MCF 10A (cell line): Measurements from ENCODE around the gene SOAT2. TPM values are rescaled to one million over a fixed set of nuclear protein-coding genes. Genes with fewer than 3 reads are reported as not detected.

Experiments used
- BruUV-seq: library from RNA; stranded (reverse); fragments of 400-500 nt; replicated peaks from 2 replicates; lab custom pipeline; 2021; lab: Mats Ljungman, UMichigan
- CTCF ChIA-PET: fragments of 300-600 bp; sonication (Branson Sonifier 250); formaldehyde crosslinking; extraction: SDS; loops from one replicate; lab custom pipeline; 2021; ENCODE audit warnings: antibody characterized with exemption, inconsistent platforms; lab: Yijun Ruan, JAX
- POLR2A ChIA-PET: fragments of 300-600, 350-650 bp; sonication (Branson Sonifier 250); formaldehyde crosslinking; extraction: SDS; loops from one replicate; lab custom pipeline; 2020; ENCODE audit warnings: antibody characterized with exemption, inconsistent platforms; lab: Yijun Ruan, JAX
- DNase-seq: peaks from one replicate; pipeline ENCODE4 v3.0.0-alpha.2; 2018; ENCODE audit not compliant: unreplicated experiment
- H3K27ac Mint-ChIP-seq: one replicate; pipeline ENCODE4 v1.8.0; 2022; ENCODE audit warnings: mild to moderate bottlenecking, low read depth, mixed read lengths; ENCODE audit not compliant: unreplicated experiment
- H3K27me3 Mint-ChIP-seq: one replicate; pipeline ENCODE4 v1.8.0; 2022; ENCODE audit warnings: mixed read lengths; ENCODE audit not compliant: insufficient read depth, unreplicated experiment
- H3K36me3 Mint-ChIP-seq: one replicate; pipeline ENCODE4 v1.8.0; 2022; ENCODE audit warnings: mild to moderate bottlenecking, moderate library complexity, mixed read lengths; ENCODE audit not compliant: insufficient read depth, unreplicated experiment
- H3K4me1 Mint-ChIP-seq: one replicate; pipeline ENCODE4 v1.8.0; 2022; ENCODE audit warnings: mixed read lengths; ENCODE audit not compliant: insufficient read depth, unreplicated experiment
- H3K4me3 Mint-ChIP-seq: one replicate; pipeline ENCODE4 v1.8.0; 2022; ENCODE audit warnings: mild to moderate bottlenecking, moderate library complexity, mixed read lengths; ENCODE audit not compliant: unreplicated experiment
- H3K9me3 Mint-ChIP-seq: one replicate; pipeline ENCODE4 v1.8.0; 2022; ENCODE audit warnings: mixed read lengths; ENCODE audit not compliant: unreplicated experiment
- intact Hi-C: fragments of 100-400 bp; cut with micrococcal nuclease; formaldehyde crosslinking; loops from 2 replicates; pipeline ENCODE4 v1.14.1; 2022
- total RNA-seq: library from RNA; stranded (reverse); gene quantifications from 2 replicates; pipeline ENCODE4 v1.2.3, GENCODE V29; 2022
- TF ChIP-seq, protein P1 (sequence below): fragments of 200-600 bp; IDR thresholded peaks from one replicate; pipeline ENCODE4 v1.8.0; 2022; ENCODE audit warnings: antibody characterized with exemption, mild to moderate bottlenecking; ENCODE audit not compliant: unreplicated experiment

The SOAT2 gene
- total RNA-seq, 1 experiment from 2014 or later: not detected

DNA sequence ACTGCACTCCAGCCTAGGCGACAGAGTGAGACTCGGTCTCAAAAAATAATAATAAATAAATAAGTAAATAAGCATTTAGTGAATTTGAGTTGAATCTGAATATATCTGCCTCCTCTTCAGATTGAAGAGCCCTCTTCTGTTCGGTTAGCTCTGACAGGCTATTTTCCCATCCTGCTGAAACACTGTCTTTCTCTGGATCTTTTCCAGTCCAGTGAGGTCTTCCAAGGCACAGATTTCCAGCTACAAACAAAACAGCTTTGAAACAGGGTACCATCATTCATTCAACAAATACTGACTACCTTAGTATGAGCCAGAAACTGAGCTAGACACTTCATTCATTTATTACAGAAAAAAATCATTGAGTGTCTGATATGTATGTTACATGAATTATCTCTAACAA lies 16.9 kb upstream of the SOAT2 start:
- H3K4me1 Mint-ChIP-seq: no peaks in the 10 kb centered on the region
- no peaks in the 10 kb centered on the region for H3K36me3 Mint-ChIP-seq
- no peak overlapping the region for H3K4me3 Mint-ChIP-seq
- no TSS peak for BruUV-seq
- H3K27ac Mint-ChIP-seq: no peak overlapping the region
- TF ChIP-seq, protein P1, sequence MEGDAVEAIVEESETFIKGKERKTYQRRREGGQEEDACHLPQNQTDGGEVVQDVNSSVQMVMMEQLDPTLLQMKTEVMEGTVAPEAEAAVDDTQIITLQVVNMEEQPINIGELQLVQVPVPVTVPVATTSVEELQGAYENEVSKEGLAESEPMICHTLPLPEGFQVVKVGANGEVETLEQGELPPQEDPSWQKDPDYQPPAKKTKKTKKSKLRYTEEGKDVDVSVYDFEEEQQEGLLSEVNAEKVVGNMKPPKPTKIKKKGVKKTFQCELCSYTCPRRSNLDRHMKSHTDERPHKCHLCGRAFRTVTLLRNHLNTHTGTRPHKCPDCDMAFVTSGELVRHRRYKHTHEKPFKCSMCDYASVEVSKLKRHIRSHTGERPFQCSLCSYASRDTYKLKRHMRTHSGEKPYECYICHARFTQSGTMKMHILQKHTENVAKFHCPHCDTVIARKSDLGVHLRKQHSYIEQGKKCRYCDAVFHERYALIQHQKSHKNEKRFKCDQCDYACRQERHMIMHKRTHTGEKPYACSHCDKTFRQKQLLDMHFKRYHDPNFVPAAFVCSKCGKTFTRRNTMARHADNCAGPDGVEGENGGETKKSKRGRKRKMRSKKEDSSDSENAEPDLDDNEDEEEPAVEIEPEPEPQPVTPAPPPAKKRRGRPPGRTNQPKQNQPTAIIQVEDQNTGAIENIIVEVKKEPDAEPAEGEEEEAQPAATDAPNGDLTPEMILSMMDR: no peak
- intact Hi-C loops: no loop called here
- no peaks in the 10 kb centered on the region for H3K27me3 Mint-ChIP-seq
- no peak for DNase-seq
- ChIA-PET CTCF (interaction anchor here (0.6 to 5.1 kb wide), 6 partner anchors 12 to 235 kb away, joined by 3 to 42 read pairs (median 4); partner anchors contain the start of gene IGFBP6), POLR2A (interaction anchor here (0.7 to 2.0 kb wide), 3 partner anchors 9 to 26 kb away, joined by 3 to 7 read pairs (median 4); no protein-coding TSS in a partner anchor)
- no peaks in the 10 kb centered on the region for H3K9me3 Mint-ChIP-seq

DNA sequence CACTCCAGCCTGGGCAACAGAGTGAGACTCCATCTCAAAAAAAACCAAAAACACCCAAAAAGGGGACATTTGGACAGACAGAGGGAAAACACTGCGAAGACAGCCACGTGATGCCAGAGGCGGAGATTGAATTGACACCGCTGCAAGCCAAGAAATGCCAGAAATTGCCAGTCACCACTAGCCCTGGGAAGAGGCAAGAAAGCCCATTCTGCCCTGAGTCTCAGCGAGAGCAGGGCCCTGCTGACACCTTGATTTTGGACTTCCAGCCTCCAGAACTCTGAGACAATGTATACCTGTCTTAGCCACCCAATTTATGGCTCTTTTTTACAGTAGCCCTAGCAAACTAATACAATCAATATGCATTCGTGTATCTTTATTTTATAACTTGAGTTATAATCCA lies 13.2 kb upstream of the SOAT2 start:
- no peaks in the 10 kb centered on the region for H3K27me3 Mint-ChIP-seq
- DNase-seq: no peak
- no peaks in the 10 kb centered on the region for H3K9me3 Mint-ChIP-seq
- TF ChIP-seq, protein P1: no peak
- no peak overlapping the region for H3K27ac Mint-ChIP-seq
- CTCF ChIA-PET: interaction anchor here (0.6 to 14.2 kb wide), 3 partner anchors 11 to 730 kb away, joined by 3 to 267 read pairs (median 4); no protein-coding TSS in a partner anchor
- H3K36me3 Mint-ChIP-seq: peaks cover 7% of the 10 kb centered on the region
- no peaks in the 10 kb centered on the region for H3K4me1 Mint-ChIP-seq
- no peak overlapping the region for H3K4me3 Mint-ChIP-seq
- no TSS peak for BruUV-seq
- intact Hi-C loops: no loop called here
- POLR2A ChIA-PET: interaction anchor here (1.3 kb wide), 1 partner anchor 10 kb away, joined by 11 read pairs; the partner anchor contains the start of gene SPRYD3

DNA sequence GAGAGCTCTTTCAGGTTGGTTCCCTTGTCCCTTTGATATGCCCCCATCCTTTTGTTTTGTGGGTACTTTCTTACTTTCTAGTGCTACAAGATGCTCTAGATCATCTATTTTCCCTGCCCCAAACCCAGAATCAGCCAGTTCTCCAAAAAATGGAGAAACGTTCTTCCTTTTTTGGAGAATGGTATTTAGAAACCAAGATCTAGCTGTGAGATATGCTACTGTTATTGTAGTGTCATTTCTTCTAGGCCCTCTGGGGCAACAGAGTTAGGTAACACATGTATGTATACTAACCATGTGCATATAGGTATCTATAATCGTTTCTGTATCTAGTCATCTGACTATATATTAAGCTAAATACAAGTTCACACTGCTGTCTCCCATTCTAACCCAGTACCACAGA lies 12.7 kb upstream of the SOAT2 start:
- no peak overlapping the region for H3K4me3 Mint-ChIP-seq
- intact Hi-C loops: no loop called here
- no peaks in the 10 kb centered on the region for H3K9me3 Mint-ChIP-seq
- ChIA-PET POLR2A (interaction anchor here (1.3 kb wide), 1 partner anchor 11 kb away, joined by 11 read pairs; the partner anchor contains the start of gene SPRYD3), CTCF (interaction anchor here (0.6 to 14.2 kb wide), 4 partner anchors 9 to 730 kb away, joined by 3 to 267 read pairs (median 4); no protein-coding TSS in a partner anchor)
- H3K27me3 Mint-ChIP-seq: no peaks in the 10 kb centered on the region
- H3K4me1 Mint-ChIP-seq: no peaks in the 10 kb centered on the region
- peaks cover 7% of the 10 kb centered on the region for H3K36me3 Mint-ChIP-seq
- H3K27ac Mint-ChIP-seq: no peak overlapping the region
- TF ChIP-seq, protein P1: no peak
- no TSS peak for BruUV-seq
- DNase-seq: no peak

DNA sequence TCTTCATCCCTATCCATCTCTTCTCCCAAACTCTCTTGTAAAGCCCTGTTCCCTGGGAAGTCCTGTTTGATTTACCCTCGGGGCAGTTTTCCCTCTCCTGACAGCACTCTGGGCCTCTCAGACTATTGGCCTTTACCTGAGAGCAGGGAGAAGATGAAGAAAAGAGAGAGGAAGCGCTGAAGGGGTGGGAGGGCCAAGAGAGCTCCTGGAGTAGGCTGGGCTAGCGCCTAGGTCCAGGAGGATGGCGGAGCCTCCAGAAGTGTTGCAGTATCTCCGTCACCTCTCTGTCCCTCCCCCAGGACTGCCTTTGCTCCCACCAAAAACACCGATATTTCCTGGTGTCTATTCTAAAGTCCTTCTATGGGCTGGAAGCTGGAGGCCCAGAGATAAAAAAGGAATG lies 11.5 kb upstream of the SOAT2 start:
- CTCF ChIA-PET: interaction anchor here (0.6 to 14.2 kb wide), 2 partner anchors 13 to 25 kb away, joined by 4 to 267 read pairs; partner anchors contain the start of gene SPRYD3
- intact Hi-C loops: no loop called here
- no TSS peak for BruUV-seq
- peaks cover 7% of the 10 kb centered on the region for H3K36me3 Mint-ChIP-seq
- no peaks in the 10 kb centered on the region for H3K27me3 Mint-ChIP-seq
- POLR2A ChIA-PET: interaction anchor here (1.2 kb wide), 1 partner anchor 89 kb away, joined by 3 read pairs; the partner anchor contains the start of genes CSAD and ZNF740
- no peak for DNase-seq
- H3K9me3 Mint-ChIP-seq: no peaks in the 10 kb centered on the region
- TF ChIP-seq, protein P1: no peak
- H3K27ac Mint-ChIP-seq: no peak overlapping the region
- H3K4me1 Mint-ChIP-seq: peaks cover 2% of the 10 kb centered on the region
- no peak overlapping the region for H3K4me3 Mint-ChIP-seq
